Smooth muscle cell (in vitro differentiated cells): ENCODE data around the gene CCDC9B. TPM values are rescaled to one million over a fixed set of nuclear protein-coding genes. Genes with fewer than 3 reads are reported as not detected.

Experiments
- DNase-seq: peaks from one replicate; lab custom pipeline; 2025; ENCODE audit not compliant: unreplicated experiment; lab: John Stamatoyannopoulos, UW
- H2AFZ ChIP-seq: fragments of 200-600 bp; sonication (generic); 2 replicates; pipeline ENCODE4 v1.6.0; 2016; ENCODE audit warnings: antibody characterized with exemption, low read depth, mild to moderate bottlenecking
- H3F3A ChIP-seq: fragments of 200-600 bp; sonication (generic); 2 replicates; pipeline ENCODE4 v1.6.0; 2017; ENCODE audit warnings: antibody characterized with exemption, low read depth
- H3K27ac ChIP-seq: fragments of 200-600 bp; sonication (generic); 2 replicates; pipeline ENCODE4 v1.5.1; 2016; ENCODE audit warnings: low read depth, mild to moderate bottlenecking
- H3K27me3 ChIP-seq: fragments of 200-600 bp; sonication (generic); 2 replicates; pipeline ENCODE4 v1.6.1; 2016; ENCODE audit warnings: low read depth, mild to moderate bottlenecking
- H3K36me3 ChIP-seq: fragments of 200-600 bp; sonication (generic); 2 replicates; pipeline ENCODE4 v1.5.1; 2016; ENCODE audit warnings: low read depth
- H3K4me1 ChIP-seq: fragments of 200-600 bp; sonication (generic); 2 replicates; pipeline ENCODE4 v1.5.1; 2016; ENCODE audit warnings: low read depth
- H3K4me2 ChIP-seq: fragments of 200-600 bp; sonication (generic); 2 replicates; pipeline ENCODE4 v1.6.0; 2016; ENCODE audit warnings: mild to moderate bottlenecking
- H3K4me3 ChIP-seq: fragments of 200-600 bp; sonication (generic); 2 replicates; pipeline ENCODE4 v1.5.1; 2016; ENCODE audit warnings: mild to moderate bottlenecking
- H3K79me2 ChIP-seq: fragments of 200-600 bp; sonication (generic); 2 replicates; pipeline ENCODE4 v1.6.0; 2016; ENCODE audit warnings: low read depth, mild to moderate bottlenecking
- H3K9ac ChIP-seq: fragments of 200-600 bp; sonication (generic); 2 replicates; pipeline ENCODE4 v1.6.0; 2016; ENCODE audit warnings: low read depth
- H3K9me3 ChIP-seq: fragments of 200-600 bp; sonication (generic); replicated peaks from 2 replicates; pipeline ENCODE4 v1.5.1; 2016; ENCODE audit warnings: low read depth
- H4K20me1 ChIP-seq: fragments of 200-600 bp; sonication (generic); 2 replicates; pipeline ENCODE4 v1.6.0; 2016; ENCODE audit warnings: low read depth
- CTCF ChIP-seq: fragments of 200-600 bp; sonication (generic); IDR thresholded peaks from 2 replicates; pipeline ENCODE4 v1.5.1; 2017; ENCODE audit warnings: borderline replicate concordance, mild to moderate bottlenecking, antibody characterized with exemption; ENCODE audit not compliant: insufficient read depth, poor library complexity, severe bottlenecking
- WGBS: methylation state at CpG from one replicate; pipeline ENCODE4 v1.1.7; 2016; ENCODE audit warnings: low lambda C conversion rate; 5-methylcytosine and 5-hydroxymethylcytosine counted together
- polyA plus RNA-seq: library from polyadenylated mRNA; unstranded; fragments of >200 nt; fragmentation: Nextera tagmentation; extraction: Ambion mirVana; gene quantifications from 2 replicates; pipeline ENCODE4 v1.2.1, GENCODE V29; 2016
- total RNA-seq: library from RNA; depleted of rRNA; stranded (reverse); fragments of >200 nt; gene quantifications from 2 replicates; pipeline ENCODE4 v1.2.3, GENCODE V29; 2014

Gene CCDC9B
- total and polyA plus RNA-seq, 2 experiments from 2014 or later: 0.97 to 3.8 TPM

GRCh38 chr15:40336744-40337122, 4.0 kb downstream of the CCDC9B start:
- H3K9ac ChIP-seq: no peak overlapping the region
- H2AFZ ChIP-seq: no peak overlapping the region
- no peaks in the 10 kb centered on the region for H3K79me2 ChIP-seq
- no peak overlapping the region for H3K4me2 ChIP-seq
- 59% methylated on average over 5 of the region's 5 CpGs for WGBS
- no peaks in the 10 kb centered on the region for H3K9me3 ChIP-seq
- H3K27me3 ChIP-seq: no peaks in the 10 kb centered on the region
- H4K20me1 ChIP-seq: no peaks in the 10 kb centered on the region
- peaks cover 34% of the 10 kb centered on the region for H3K4me1 ChIP-seq
- DNase-seq: no peak
- no peak for TF ChIP-seq CTCF
- H3F3A ChIP-seq: peaks cover 29% of the 10 kb centered on the region
- peak overlapping the region; percentile 24 for H3K27ac ChIP-seq
- no peaks in the 10 kb centered on the region for H3K36me3 ChIP-seq
- no peak overlapping the region for H3K4me3 ChIP-seq

GRCh38 chr15:40335938-40336743, 4.6 kb downstream of the CCDC9B start:
- no peak for DNase-seq
- Histone ChIP-seq H4K20me1 (no peaks in the 10 kb centered on the region), H3F3A (peaks cover 23% of the 10 kb centered on the region), H3K9ac (no peak overlapping the region), H3K4me2 (no peak overlapping the region), H3K9me3 (no peaks in the 10 kb centered on the region), H3K36me3 (no peaks in the 10 kb centered on the region), H3K27ac (peak overlapping the region; percentile 87), H3K27me3 (no peaks in the 10 kb centered on the region), H3K4me1 (peaks cover 32% of the 10 kb centered on the region), H3K79me2 (no peaks in the 10 kb centered on the region), H3K4me3 (no peak overlapping the region), H2AFZ (no peak overlapping the region)
- 84% methylated on average over 13 of the region's 13 CpGs for WGBS
- TF ChIP-seq CTCF: no peak

GRCh38 chr15:40334941-40335795, 5.6 kb downstream of the CCDC9B start:
- no peaks in the 10 kb centered on the region for H3K79me2 ChIP-seq
- H3K27me3 ChIP-seq: no peaks in the 10 kb centered on the region
- no peak overlapping the region for H3K4me3 ChIP-seq
- H3K4me2 ChIP-seq: peak overlapping the region; percentile 67
- TF ChIP-seq CTCF: no peak
- no peaks in the 10 kb centered on the region for H4K20me1 ChIP-seq
- no peaks in the 10 kb centered on the region for H3K9me3 ChIP-seq
- DNase-seq: no peak
- H3K4me1 ChIP-seq: peaks cover 29% of the 10 kb centered on the region
- no peaks in the 10 kb centered on the region for H3K36me3 ChIP-seq
- H2AFZ ChIP-seq: no peak overlapping the region
- H3K27ac ChIP-seq: peak overlapping the region; percentile 87
- WGBS: 91% methylated on average over 26 of the region's 26 CpGs
- H3K9ac ChIP-seq: peak overlapping the region; percentile 7
- peaks cover 20% of the 10 kb centered on the region for H3F3A ChIP-seq
